K562 (cell line): ENCODE data around the gene NGDN. TPM values are rescaled to one million over a fixed set of nuclear protein-coding genes. Genes with fewer than 3 reads are reported as not detected.
A peak's percentile ranks its signal among the peaks of the same experiment; 100 is the strongest.
"Not testable (repeated sequence)": the region's sequence is repeated elsewhere in the genome, so short reads cannot be mapped to it uniquely, and the experiment has no call there.

Source experiments
- ATAC-seq: fragments of 200-7000 bp; cut with Tn5 transposase; 3 replicates; pipeline ENCODE4 v1.9.1; 2020; ENCODE audit warnings: moderate library complexity
- BruUV-seq: library from RNA; stranded (reverse); fragments of 400-500 nt; replicated peaks from 2 replicates; lab custom pipeline; 2021; lab: Mats Ljungman, UMichigan
- CTCF ChIA-PET: fragments of 300-600 bp; formaldehyde crosslinking; extraction: SDS; loops from one replicate; lab custom pipeline; 2021; ENCODE audit warnings: low intra/inter-chr PET ratio; lab: Yijun Ruan, JAX
- POLR2A ChIA-PET: fragments of 300-600, 350-650 bp; sonication (Branson Sonifier 250); formaldehyde crosslinking; extraction: SDS; loops from one replicate; lab custom pipeline; 2021; ENCODE audit warnings: antibody characterized with exemption, inconsistent platforms; lab: Yijun Ruan, JAX
- DNase-seq, 4 experiments: peaks; one replicate each; pipeline versions ENCODE4 v3.0.0 to v3.0.0-alpha.2; 2011 to 2018; ENCODE audit warnings: low spot score in 3 of 4, mixed read lengths in 3 of 4; ENCODE audit errors: extremely low read depth in 1 of 4
- FAIRE-seq: peaks from 2 replicates; lab custom pipeline; 2011; peaks lifted over from hg19 to GRCh38; lab: Jason Lieb, UNC
- H2AFZ ChIP-seq: 2 replicates; pipeline ENCODE4 v1.6.0; 2011; ENCODE audit warnings: low read depth, low read length, control low read depth, inconsistent platforms
- H3K27ac ChIP-seq: fragments of 200-600 bp; 3 replicates; pipeline ENCODE4 v1.8.0; 2011; ENCODE audit warnings: low read depth, mild to moderate bottlenecking, control low read depth, inconsistent platforms, low read length, moderate library complexity, mixed read lengths; ENCODE audit errors: extremely low read depth
- H3K27me3 ChIP-seq, 2 experiments: fragments of 300-600 bp in 1 of 2; 2 replicates in 1 of 2; 3 replicates in 1 of 2; pipeline versions ENCODE4 v1.6.0 to v1.8.0; 2011; ENCODE audit warnings: inconsistent platforms in 2 of 2, low read length in 2 of 2, mild to moderate bottlenecking in 1 of 2, mixed read lengths in 1 of 2, moderate library complexity in 1 of 2; ENCODE audit not compliant: control insufficient read depth in 2 of 2, insufficient read depth in 2 of 2
- H3K36me3 ChIP-seq: fragments of 300-600 bp; 3 replicates; pipeline ENCODE4 v1.8.0; 2011; ENCODE audit warnings: mild to moderate bottlenecking, low read length, inconsistent platforms; ENCODE audit not compliant: control insufficient read depth, insufficient read depth
- H3K4me1 ChIP-seq, 2 experiments: fragments of 200-600 bp in 1 of 2; replicated peaks in 1 of 2; 2 replicates in 1 of 2; 3 replicates in 1 of 2; pipeline versions ENCODE4 v1.5.1 to v1.8.0; 2011; ENCODE audit warnings: inconsistent platforms in 2 of 2, low read length in 2 of 2, mild to moderate bottlenecking in 1 of 2, mixed read lengths in 1 of 2, moderate library complexity in 1 of 2; ENCODE audit not compliant: control insufficient read depth in 2 of 2, insufficient read depth in 2 of 2
- H3K4me2 ChIP-seq: 2 replicates; pipeline ENCODE4 v1.6.1; 2011; ENCODE audit warnings: low read length, control low read depth, inconsistent platforms, mixed read lengths; ENCODE audit not compliant: insufficient read depth
- H3K4me3 ChIP-seq: fragments of 200-600 bp; sonication (generic), shearing (Covaris generic); 2 replicates; pipeline ENCODE4 v1.5.1; 2016; ENCODE audit warnings: control low read depth, inconsistent platforms
- H3K79me2 ChIP-seq: fragments of 200-600 bp; 3 replicates; pipeline ENCODE4 v1.8.0; 2011; ENCODE audit warnings: low read length, inconsistent platforms; ENCODE audit not compliant: control insufficient read depth, insufficient read depth
- H3K9ac ChIP-seq, 2 experiments: 2 replicates each; pipeline versions ENCODE4 v1.6.0 to v1.6.1; 2011; ENCODE audit warnings: low read depth in 2 of 2, low read length in 2 of 2, control low read depth in 1 of 2, inconsistent platforms in 1 of 2, mild to moderate bottlenecking in 1 of 2, mixed read lengths in 1 of 2; ENCODE audit not compliant: insufficient read depth in 1 of 2
- H3K9me1 ChIP-seq: one replicate; pipeline ENCODE4 v1.6.0; 2011; ENCODE audit warnings: inconsistent platforms, mild to moderate bottlenecking, low read length, moderate library complexity; ENCODE audit not compliant: control insufficient read depth, insufficient read depth
- H3K9me3 ChIP-seq: replicated peaks from 2 replicates; pipeline ENCODE4 v1.5.1; 2011; ENCODE audit warnings: low read depth, low read length, inconsistent platforms; ENCODE audit not compliant: control insufficient read depth, insufficient read depth
- H4K20me1 ChIP-seq: replicated peaks from 2 replicates; pipeline ENCODE4 v1.6.1; 2011; ENCODE audit warnings: low read length, inconsistent platforms, mixed read lengths; ENCODE audit not compliant: control insufficient read depth, insufficient read depth
- CTCF ChIP-seq, 3 experiments: IDR thresholded peaks in 2 of 3; conservative IDR thresholded peaks in 1 of 3; 2 replicates each; pipeline ENCODE4 v1.5.1; 2011 to 2012; ENCODE audit warnings: low read length in 3 of 3, mild to moderate bottlenecking in 3 of 3, control low read depth in 2 of 3, improper control_type of control experiment in 1 of 3, inconsistent platforms in 1 of 3, low read depth in 1 of 3, mixed read lengths in 1 of 3, moderate library complexity in 1 of 3; ENCODE audit not compliant: insufficient read depth in 2 of 3
- RAD21 ChIP-seq, 2 experiments: fragments of 250-450 bp in 1 of 2; fragments of 450-650 bp in 1 of 2; sonication (Bioruptor Pico) in 1 of 2; formaldehyde crosslinking in 1 of 2; IDR thresholded peaks in 1 of 2; conservative IDR thresholded peaks in 1 of 2; 2 replicates each; pipeline versions ENCODE4 v1.4.0 to v1.8.0; 2020 to 2022; ENCODE audit warnings: mild to moderate bottlenecking in 2 of 2, moderate library complexity in 1 of 2
- WGBS: fragments of 100-300 bp; shearing (Covaris generic); methylation state at CpG from one replicate; pipeline ENCODE4 v1.1.6; 2016; ENCODE audit warnings: low coverage, mixed read lengths; ENCODE audit not compliant: insufficient coverage; ENCODE audit errors: missing lambda C conversion rate; 5-methylcytosine and 5-hydroxymethylcytosine counted together
- in situ Hi-C: fragments of 300-500 bp; cut with MboI; formaldehyde crosslinking; loops from 4 replicates; pipeline ENCODE4 v1.15.0; 2018; ENCODE audit warnings: inconsistent platforms, mixed read lengths
- intact Hi-C: fragments of 100-400 bp; cut with micrococcal nuclease; formaldehyde crosslinking; loops from 2 replicates; pipeline ENCODE4 v1.14.2; 2022
- polyA plus RNA-seq, 8 experiments: library from polyadenylated mRNA; depleted of rRNA in 4 of 8; stranded (reverse) in 5 of 8; unstranded in 3 of 8; fragments of >200 nt; fragmentation: Nextera tagmentation in 2 of 8; fragmentation: Illumina TruSeq in 1 of 8; extraction: Ambion mirVana in 2 of 8; extraction: Trizol in 1 of 8; gene quantifications; 2 replicates each; pipeline versions ENCODE4 v1.2.1 to v1.2.3, GENCODE V29; 2011 to 2014; ENCODE audit warnings: inconsistent platforms in 1 of 8, missing spikeins in 1 of 8
- total RNA-seq, 7 experiments: library from RNA; depleted of rRNA in 6 of 7; stranded (reverse); fragments of >200 nt in 6 of 7; fragmentation: Illumina TruSeq in 2 of 7; extraction: Trizol in 2 of 7; gene quantifications; 2 replicates each; pipeline versions ENCODE4 v1.2.1 to v1.2.3, GENCODE V29; 2011 to 2021; ENCODE audit warnings: low replicate concordance in 1 of 7

The NGDN gene
- total and polyA plus RNA-seq, 9 of the 15 experiments (the other 6 are each of a cell fraction or from before 2014, with no cell fraction given): 42.9 to 195 (median 74.9) TPM

GRCh38 chr14:23456883-23457586, 12.5 kb upstream of the NGDN start:
- FAIRE-seq (peak; percentile 65), DNase-seq (peak in 1 of 4 experiments; percentile 37), ATAC-seq (peak; percentile 52; the same call in 2 of the 3 replicates)
- H3K79me2 ChIP-seq, H3K4me2 ChIP-seq, in situ Hi-C loops, H3K9me3 ChIP-seq, H3K4me3 ChIP-seq, H4K20me1 ChIP-seq, BruUV-seq, CTCF ChIA-PET, H3K27ac ChIP-seq, H3K9me1 ChIP-seq, H3K36me3 ChIP-seq, H3K27me3 ChIP-seq, H3K9ac ChIP-seq: not testable (repeated sequence)
- 0 out of 2 replicates have a peak overlapping the region, but pooled peaks have one; percentile 16 for H2AFZ ChIP-seq
- POLR2A ChIA-PET: interaction anchor here (0.7 kb wide), 1 partner anchor 20 kb away, joined by 3 read pairs; no protein-coding TSS in a partner anchor
- WGBS: 87% methylated on average over 6 of the region's 11 CpGs
- TF ChIP-seq RAD21 (CRISPR knock-in tag; conservative IDR thresholded peaks at IDR 0.05 in 1 of 2, IDR thresholded peaks at IDR 0.05 in 1 of 2): peak in 1 of 2 experiments; percentile 54; a peak in 2 of 4 replicates
- TF ChIP-seq CTCF (IDR thresholded peaks at IDR 0.05 in 2 of 3, conservative IDR thresholded peaks at IDR 0.05 in 1 of 3; ENCODE audit: insufficient read depth in 2 of 3, low read depth in 1 of 3, low read length in 3 of 3): peak; percentile 37 to 47 (median 41); a peak in 3 of 6 replicates
- peaks cover 3 to 10% of the 10 kb centered on the region in 2 experiments; a peak in 2 of 5 replicates for H3K4me1 ChIP-seq
- intact Hi-C loops: loop anchor here (10.0 kb wide), 1 partner anchor 132 kb away; the partner anchor contains the start of gene PABPN1
